SK-N-SH treated with all-trans-retinoic acid at 6 μM for 48 hours (cell line): ENCODE results near the gene HERC4.

Experiments used
- ARNTL ChIP-seq: fragments of 450-650 bp; formaldehyde crosslinking; IDR thresholded peaks from 2 replicates; pipeline ENCODE4 v1.5.0; 2020; ENCODE audit warnings: low read depth, mild to moderate bottlenecking, moderate library complexity, borderline replicate concordance
- CREB5 ChIP-seq: fragments of 250-450 bp; sonication (Bioruptor Pico); IDR thresholded peaks from 2 replicates; pipeline ENCODE4 v1.5.1; 2020; ENCODE audit warnings: low read depth, mild to moderate bottlenecking, moderate library complexity
- GLIS3 ChIP-seq: fragments of 250-450 bp; sonication (Bioruptor Pico); IDR thresholded peaks from 2 replicates; pipeline ENCODE4 v1.5.0; 2020; ENCODE audit warnings: mild to moderate bottlenecking, moderate library complexity
- PATZ1 ChIP-seq: fragments of 250-450 bp; sonication (Bioruptor Pico); IDR thresholded peaks from 2 replicates; pipeline ENCODE4 v1.8.0; 2020; ENCODE audit warnings: mild to moderate bottlenecking, moderate library complexity, borderline replicate concordance
- RARB ChIP-seq: fragments of 250-450 bp; sonication (Bioruptor Pico); IDR thresholded peaks from 2 replicates; pipeline ENCODE4 v1.8.0; 2021; ENCODE audit warnings: mild to moderate bottlenecking, moderate library complexity
- SNAI2 ChIP-seq: fragments of 250-450 bp; sonication (Bioruptor Pico); IDR thresholded peaks from 2 replicates; pipeline ENCODE4 v1.5.0; 2020; ENCODE audit warnings: mild to moderate bottlenecking, moderate library complexity
- TCF4 ChIP-seq: fragments of 250-450 bp; sonication (Bioruptor Pico); IDR thresholded peaks from 2 replicates; pipeline ENCODE4 v1.8.0; 2021; ENCODE audit warnings: mild to moderate bottlenecking, moderate library complexity, borderline replicate concordance
- ZC3H10 ChIP-seq: fragments of 250-450 bp; sonication (Bioruptor Pico); IDR thresholded peaks from 2 replicates; pipeline ENCODE4 v1.5.1; 2021; ENCODE audit warnings: mild to moderate bottlenecking, moderate library complexity
- ZFP3 ChIP-seq: fragments of 250-450 bp; sonication (Bioruptor Pico); IDR thresholded peaks from 2 replicates; pipeline ENCODE4 v1.5.0; 2020; ENCODE audit warnings: mild to moderate bottlenecking, moderate library complexity
- ZFP30 ChIP-seq: fragments of 450-650 bp; formaldehyde crosslinking; IDR thresholded peaks from 2 replicates; pipeline ENCODE4 v1.5.0; 2022; ENCODE audit warnings: mild to moderate bottlenecking, moderate library complexity
- ZNF565 ChIP-seq: fragments of 450-650 bp; formaldehyde crosslinking; conservative IDR thresholded peaks from 2 replicates; pipeline ENCODE4 v1.5.0; 2020; ENCODE audit warnings: low read depth, mild to moderate bottlenecking, moderate library complexity
- ZNF70 ChIP-seq: fragments of 450-650 bp; formaldehyde crosslinking; IDR thresholded peaks from 2 replicates; pipeline ENCODE4 v1.5.0; 2020; ENCODE audit warnings: mild to moderate bottlenecking, moderate library complexity
- ZNF8 ChIP-seq: fragments of 450-650 bp; formaldehyde crosslinking; IDR thresholded peaks from 2 replicates; pipeline ENCODE4 v1.5.0; 2020; ENCODE audit warnings: mild to moderate bottlenecking, moderate library complexity

- TF ChIP-seq RARB (CRISPR knock-in tag) (no peak), ARNTL (CRISPR knock-in tag) (no peak), ZFP30 (CRISPR knock-in tag) (no peak), PATZ1 (CRISPR knock-in tag) (no peak), ZFP3 (CRISPR knock-in tag) (no peak), CREB5 (CRISPR knock-in tag) (no peak), ZC3H10 (CRISPR knock-in tag) (no peak), SNAI2 (no peak), ZNF8 (CRISPR knock-in tag) (no peak), TCF4 (CRISPR knock-in tag) (no peak), ZNF70 (CRISPR knock-in tag) (no peak), GLIS3 (CRISPR knock-in tag) (no peak), ZNF565 (CRISPR knock-in tag) (no peak)
Observed at GRCh38 chr10:67884842-67885670, 190.0 kb downstream of the HERC4 start.
